Neural cell (in vitro differentiated cells): ENCODE data around the gene ISL2.

Source experiments
- POLR2AphosphoS5 ChIP-seq: IDR thresholded peaks from 2 replicates; pipeline ENCODE4 v1.6.1; 2012
- TF ChIP-seq, protein P1 (sequence below): fragments of 450-650 bp; IDR thresholded peaks from 2 replicates; pipeline ENCODE4 v1.5.1; 2014; ENCODE audit warnings: antibody characterized with exemption, mild to moderate bottlenecking, moderate library complexity; ENCODE audit not compliant: poor library complexity, severe bottlenecking

DNA sequence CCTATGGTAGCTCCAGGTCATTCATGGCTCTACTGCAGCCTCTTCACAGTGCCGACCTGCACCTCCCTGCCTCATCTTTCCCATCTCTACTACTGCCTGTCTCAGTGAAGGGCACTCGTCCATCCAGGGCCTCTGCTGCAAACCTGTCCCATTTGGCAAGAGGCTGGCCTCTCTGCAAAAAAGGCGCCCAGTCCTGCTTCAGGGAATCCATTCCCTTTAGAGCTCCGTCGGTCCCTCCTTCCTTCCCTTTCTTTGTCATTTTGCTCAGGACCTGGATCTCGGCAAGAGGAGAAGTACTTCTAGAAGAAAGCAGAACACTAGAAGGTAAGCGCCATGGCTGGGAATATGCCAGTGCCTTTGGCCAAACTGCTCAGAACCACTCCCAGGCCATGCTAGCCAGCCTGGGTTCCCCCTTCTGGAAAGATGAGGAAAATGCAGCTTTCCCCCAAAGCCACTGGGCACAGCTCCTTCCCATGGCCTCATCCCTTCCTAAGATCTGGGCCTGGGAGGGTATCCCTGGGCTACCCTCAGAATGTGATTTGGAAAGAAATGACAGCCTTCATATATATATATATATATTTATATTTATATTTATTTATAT is 6.4 kb upstream of the ISL2 start:
- TF ChIP-seq, protein P1, sequence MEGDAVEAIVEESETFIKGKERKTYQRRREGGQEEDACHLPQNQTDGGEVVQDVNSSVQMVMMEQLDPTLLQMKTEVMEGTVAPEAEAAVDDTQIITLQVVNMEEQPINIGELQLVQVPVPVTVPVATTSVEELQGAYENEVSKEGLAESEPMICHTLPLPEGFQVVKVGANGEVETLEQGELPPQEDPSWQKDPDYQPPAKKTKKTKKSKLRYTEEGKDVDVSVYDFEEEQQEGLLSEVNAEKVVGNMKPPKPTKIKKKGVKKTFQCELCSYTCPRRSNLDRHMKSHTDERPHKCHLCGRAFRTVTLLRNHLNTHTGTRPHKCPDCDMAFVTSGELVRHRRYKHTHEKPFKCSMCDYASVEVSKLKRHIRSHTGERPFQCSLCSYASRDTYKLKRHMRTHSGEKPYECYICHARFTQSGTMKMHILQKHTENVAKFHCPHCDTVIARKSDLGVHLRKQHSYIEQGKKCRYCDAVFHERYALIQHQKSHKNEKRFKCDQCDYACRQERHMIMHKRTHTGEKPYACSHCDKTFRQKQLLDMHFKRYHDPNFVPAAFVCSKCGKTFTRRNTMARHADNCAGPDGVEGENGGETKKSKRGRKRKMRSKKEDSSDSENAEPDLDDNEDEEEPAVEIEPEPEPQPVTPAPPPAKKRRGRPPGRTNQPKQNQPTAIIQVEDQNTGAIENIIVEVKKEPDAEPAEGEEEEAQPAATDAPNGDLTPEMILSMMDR = no peak
- TF ChIP-seq POLR2AphosphoS5 = no peak
